DOHH2 (cell line): ENCODE data around the gene NME1.

Experiments used
- H3F3A ChIP-seq: fragments of 200-600 bp; sonication (generic), shearing (Covaris generic); 2 replicates; pipeline ENCODE4 v1.6.0; 2016; ENCODE audit warnings: antibody characterized with exemption, mild to moderate bottlenecking; ENCODE audit not compliant: control insufficient read depth, insufficient read depth
- H3K27ac ChIP-seq: fragments of 200-600 bp; sonication (generic); 2 replicates; pipeline ENCODE4 v1.5.1; 2014; ENCODE audit warnings: low read depth, mild to moderate bottlenecking, low read length, moderate library complexity
- H3K27me3 ChIP-seq: fragments of 200-600 bp; sonication (generic); 2 replicates; pipeline ENCODE4 v1.6.1; 2014; ENCODE audit warnings: mild to moderate bottlenecking, low read length, mixed read lengths; ENCODE audit not compliant: control insufficient read depth
- H3K36me3 ChIP-seq: fragments of 200-600 bp; sonication (generic); 2 replicates; pipeline ENCODE4 v1.6.1; 2014; ENCODE audit warnings: mild to moderate bottlenecking, low read length, moderate library complexity, mixed read lengths; ENCODE audit not compliant: control insufficient read depth
- H3K4me1 ChIP-seq: fragments of 200-600 bp; sonication (generic); 2 replicates; pipeline ENCODE4 v1.6.1; 2014; ENCODE audit warnings: mild to moderate bottlenecking, low read length, mixed read lengths; ENCODE audit not compliant: control insufficient read depth
- H3K4me2 ChIP-seq: fragments of 200-600 bp; sonication (generic); 2 replicates; pipeline ENCODE4 v1.6.0; 2014; ENCODE audit warnings: mild to moderate bottlenecking, low read length, moderate library complexity
- H3K4me3 ChIP-seq: fragments of 200-600 bp; sonication (generic); 2 replicates; pipeline ENCODE4 v1.5.1; 2014; ENCODE audit warnings: mild to moderate bottlenecking, low read length, mixed read lengths
- H3K79me2 ChIP-seq: fragments of 200-600 bp; sonication (generic); 2 replicates; pipeline ENCODE4 v1.6.1; 2014; ENCODE audit warnings: mild to moderate bottlenecking, low read length, mixed read lengths; ENCODE audit not compliant: control insufficient read depth
- H3K9me2 ChIP-seq: fragments of 200-600 bp; sonication (generic); replicated peaks from 2 replicates; pipeline ENCODE4 v1.6.1; 2014; ENCODE audit warnings: mild to moderate bottlenecking, low read length, mixed read lengths; ENCODE audit not compliant: control insufficient read depth
- H3K9me3 ChIP-seq: fragments of 200-600 bp; sonication (generic); 2 replicates; pipeline ENCODE4 v1.6.1; 2014; ENCODE audit warnings: antibody characterized with exemption, low read length, mixed read lengths; ENCODE audit not compliant: control insufficient read depth, insufficient read depth
- H4K20me1 ChIP-seq: fragments of 200-600 bp; sonication (generic); 2 replicates; pipeline ENCODE4 v1.6.0; 2014; ENCODE audit warnings: low read depth, mild to moderate bottlenecking, antibody characterized with exemption, low read length, moderate library complexity; ENCODE audit not compliant: control insufficient read depth, insufficient read depth
- EZH2phosphoT487 ChIP-seq: fragments of 200-600 bp; sonication (generic); IDR thresholded peaks from 2 replicates; pipeline ENCODE4 v1.6.1; 2017; ENCODE audit warnings: borderline replicate concordance, mild to moderate bottlenecking, antibody characterized with exemption, low read length, moderate library complexity, mixed read lengths
- TF ChIP-seq, protein P1 (sequence below): fragments of 200-600 bp; sonication (generic); IDR thresholded peaks from one replicate; pipeline ENCODE4 v1.5.1; 2014; ENCODE audit warnings: antibody characterized with exemption, mild to moderate bottlenecking, low read depth, low read length; ENCODE audit not compliant: poor library complexity, severe bottlenecking

The NME1 gene

DNA sequence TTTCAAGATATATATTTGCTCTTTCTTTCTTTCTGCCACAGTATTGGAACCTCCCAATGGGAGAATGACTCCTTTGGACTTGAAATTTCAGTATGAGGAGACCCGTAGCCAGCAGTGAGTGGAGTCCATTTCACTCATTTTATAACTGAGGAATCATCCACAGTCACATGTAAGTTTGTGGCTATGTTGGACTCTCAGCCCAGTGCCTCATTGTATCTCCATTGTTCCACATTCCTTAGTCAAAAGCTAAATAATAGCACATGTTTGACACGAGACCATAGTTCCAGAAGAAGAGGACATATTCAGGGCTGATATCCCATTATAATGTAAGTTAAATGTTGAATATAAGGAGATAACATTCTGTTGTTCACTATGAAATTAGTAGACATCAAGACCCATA lies 20.0 kb upstream of the NME1 start:
- TF ChIP-seq EZH2phosphoT487: no peak
- TF ChIP-seq, protein P1, sequence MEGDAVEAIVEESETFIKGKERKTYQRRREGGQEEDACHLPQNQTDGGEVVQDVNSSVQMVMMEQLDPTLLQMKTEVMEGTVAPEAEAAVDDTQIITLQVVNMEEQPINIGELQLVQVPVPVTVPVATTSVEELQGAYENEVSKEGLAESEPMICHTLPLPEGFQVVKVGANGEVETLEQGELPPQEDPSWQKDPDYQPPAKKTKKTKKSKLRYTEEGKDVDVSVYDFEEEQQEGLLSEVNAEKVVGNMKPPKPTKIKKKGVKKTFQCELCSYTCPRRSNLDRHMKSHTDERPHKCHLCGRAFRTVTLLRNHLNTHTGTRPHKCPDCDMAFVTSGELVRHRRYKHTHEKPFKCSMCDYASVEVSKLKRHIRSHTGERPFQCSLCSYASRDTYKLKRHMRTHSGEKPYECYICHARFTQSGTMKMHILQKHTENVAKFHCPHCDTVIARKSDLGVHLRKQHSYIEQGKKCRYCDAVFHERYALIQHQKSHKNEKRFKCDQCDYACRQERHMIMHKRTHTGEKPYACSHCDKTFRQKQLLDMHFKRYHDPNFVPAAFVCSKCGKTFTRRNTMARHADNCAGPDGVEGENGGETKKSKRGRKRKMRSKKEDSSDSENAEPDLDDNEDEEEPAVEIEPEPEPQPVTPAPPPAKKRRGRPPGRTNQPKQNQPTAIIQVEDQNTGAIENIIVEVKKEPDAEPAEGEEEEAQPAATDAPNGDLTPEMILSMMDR: no peak
- Histone ChIP-seq H3K4me3 (no peak overlapping the region), H3K79me2 (no peaks in the 10 kb centered on the region), H3K4me1 (no peaks in the 10 kb centered on the region), H3K27me3 (peaks cover 3% of the 10 kb centered on the region; the same call in 1 of the 2 replicates), H3K4me2 (no peak overlapping the region), H3K36me3 (no peaks in the 10 kb centered on the region), H3K9me2 (no peaks in the 10 kb centered on the region), H3K27ac (no peak overlapping the region), H3K9me3 (no peaks in the 10 kb centered on the region), H4K20me1 (no peaks in the 10 kb centered on the region), H3F3A (no peaks in the 10 kb centered on the region)

DNA sequence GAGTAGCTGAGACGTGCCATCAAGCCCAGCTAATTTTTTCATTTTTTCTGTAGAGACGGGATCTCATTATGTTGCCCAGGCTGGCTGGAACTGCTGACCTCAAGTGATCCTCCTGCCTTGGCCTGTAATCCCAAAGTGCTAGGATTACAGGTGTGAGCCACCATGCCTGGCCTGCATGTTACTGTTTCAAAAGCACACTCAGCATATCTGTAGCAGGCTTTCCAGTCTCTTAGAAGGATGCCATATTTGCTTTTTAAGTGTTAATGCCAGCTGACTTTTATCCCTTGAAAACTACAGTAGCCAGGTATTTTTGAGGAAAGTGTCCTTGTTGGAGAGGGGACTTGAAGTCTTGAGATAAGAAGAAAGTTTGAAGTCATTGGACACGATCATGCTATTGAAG lies 17.4 kb upstream of the NME1 start:
- Histone ChIP-seq H3K79me2 (no peaks in the 10 kb centered on the region), H3K4me2 (no peak overlapping the region), H3K27ac (no peak overlapping the region), H3K27me3 (peaks cover 3% of the 10 kb centered on the region; the same call in 1 of the 2 replicates), H3K9me2 (no peaks in the 10 kb centered on the region), H4K20me1 (no peaks in the 10 kb centered on the region), H3K36me3 (no peaks in the 10 kb centered on the region), H3F3A (no peaks in the 10 kb centered on the region), H3K4me3 (no peak overlapping the region), H3K4me1 (no peaks in the 10 kb centered on the region), H3K9me3 (no peaks in the 10 kb centered on the region)
- TF ChIP-seq EZH2phosphoT487: no peak
- TF ChIP-seq, protein P1: no peak

DNA sequence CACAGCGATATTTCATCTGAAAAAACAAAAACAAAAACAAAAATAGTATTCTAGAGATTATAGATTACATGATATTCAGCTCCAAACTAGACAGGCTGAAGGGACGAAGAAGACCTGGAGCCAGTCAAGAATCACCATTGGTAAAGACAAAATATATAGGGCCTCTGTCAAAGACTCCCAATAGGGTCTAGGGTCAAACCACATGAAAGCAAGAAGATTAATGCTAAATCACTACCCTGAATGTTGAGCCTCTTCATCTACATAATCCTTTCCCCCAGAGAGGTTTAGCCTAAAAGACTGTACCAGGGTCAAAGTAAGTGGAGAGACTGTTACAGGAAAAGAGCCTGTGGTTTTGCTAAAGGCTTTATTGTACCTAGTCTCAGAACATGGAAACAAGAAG lies 10.8 kb upstream of the NME1 start:
- Histone ChIP-seq H3K79me2 (no peaks in the 10 kb centered on the region), H3K27ac (no peak overlapping the region), H3K9me2 (no peaks in the 10 kb centered on the region), H3K27me3 (no peaks in the 10 kb centered on the region), H3K4me3 (no peak overlapping the region), H4K20me1 (no peaks in the 10 kb centered on the region), H3K4me1 (no peaks in the 10 kb centered on the region), H3K9me3 (no peaks in the 10 kb centered on the region), H3F3A (no peaks in the 10 kb centered on the region), H3K4me2 (no peak overlapping the region), H3K36me3 (no peaks in the 10 kb centered on the region)
- TF ChIP-seq, protein P1: no peak
- no peak for TF ChIP-seq EZH2phosphoT487
